ENCODE results near the gene CALN1.
"Not testable (repeated sequence)": the region's sequence is repeated elsewhere in the genome, so short reads cannot be mapped to it uniquely, and the experiment has no call there.

Gene CALN1

GRCh38 chr7:72412121-72412618 lies at the start of gene CALN1:
Gene CALN1 (minus strand): TSS chr7:72412338.
- not testable (repeated sequence) for DNase-seq (ENCODE audit: extremely low read depth, low read depth)

DNA sequence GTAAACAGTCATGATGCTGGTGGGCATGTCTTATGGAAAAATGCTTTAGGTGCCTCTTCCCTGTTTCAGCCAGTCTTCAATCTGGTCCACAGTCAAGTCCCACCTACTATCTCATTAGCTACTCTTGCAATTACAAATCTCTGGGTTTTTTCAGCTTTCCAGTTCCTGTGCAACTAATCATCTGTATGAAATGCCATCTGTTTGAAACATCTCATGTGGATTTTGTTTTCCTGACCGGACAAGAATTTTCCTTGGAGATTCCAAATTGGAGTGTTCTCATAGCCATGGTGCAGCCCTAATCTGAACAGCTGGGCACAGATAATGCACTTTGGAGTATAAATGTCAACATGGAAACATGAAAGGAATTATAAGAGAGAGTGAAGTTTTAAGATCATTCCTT lies 41.3 kb upstream of the CALN1 start:
- DNase-seq (ENCODE audit: extremely low read depth, low read depth): no peak
- TF ChIP-seq CTCF (IDR thresholded peaks at IDR 0.05; ENCODE audit: low read depth, low read length): no peak

GRCh38 chr7:72447465-72448204 lies 35.5 kb upstream of the CALN1 start:
- TF ChIP-seq CTCF (IDR thresholded peaks at IDR 0.05; ENCODE audit: low read depth, low read length): no peak
- no peak for DNase-seq (ENCODE audit: extremely low read depth, low read depth)

DNA sequence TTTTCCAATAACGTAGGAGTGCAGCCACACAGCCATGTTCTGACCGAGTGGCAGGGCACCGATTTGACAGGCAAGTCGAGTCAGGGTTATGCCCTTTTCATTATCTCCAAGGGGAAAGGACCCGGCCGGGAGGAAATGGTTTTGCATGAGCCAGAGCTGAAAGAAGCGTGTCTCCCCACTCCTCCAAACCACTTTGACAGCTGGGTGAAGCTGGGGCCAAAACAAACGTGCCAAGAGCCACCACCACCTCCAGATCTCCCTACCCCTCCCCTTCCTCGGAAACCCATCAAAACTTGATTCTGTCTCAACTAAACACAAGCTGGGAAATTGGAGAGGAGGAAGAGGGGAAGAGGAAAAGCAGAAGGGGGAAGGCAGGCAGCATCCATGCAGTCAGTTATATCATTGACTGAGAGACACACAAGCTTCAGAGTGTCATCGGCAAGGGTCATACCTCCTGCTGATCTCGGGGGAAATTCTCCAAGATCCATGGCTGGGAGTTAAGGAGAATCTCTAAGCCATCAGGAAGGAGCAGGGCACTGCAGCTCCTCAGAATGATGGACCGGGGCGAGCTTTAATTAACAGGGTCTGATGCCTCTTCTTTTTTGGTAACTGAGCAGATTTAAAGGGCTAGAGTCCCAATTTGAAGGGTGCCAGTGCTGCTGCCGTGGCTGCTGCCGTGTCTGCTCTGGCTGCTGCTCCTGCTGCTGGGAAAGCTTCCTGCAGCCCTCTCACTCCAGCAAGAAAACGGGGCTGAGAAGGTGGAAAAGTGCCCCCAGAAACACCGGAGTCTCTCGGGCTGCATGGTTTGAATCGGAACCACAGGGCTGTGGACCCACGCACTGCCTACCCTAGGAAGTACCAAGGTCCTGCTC lies 34.7 kb upstream of the CALN1 start:
- no peak for DNase-seq (ENCODE audit: extremely low read depth, low read depth)
- TF ChIP-seq CTCF (IDR thresholded peaks at IDR 0.05; ENCODE audit: low read depth, low read length): no peak

GRCh38 chr7:72446131-72446530 lies 34.0 kb upstream of the CALN1 start:
- TF ChIP-seq CTCF (IDR thresholded peaks at IDR 0.05; ENCODE audit: low read depth, low read length): no peak
- no peak for DNase-seq (ENCODE audit: extremely low read depth, low read depth)

DNA sequence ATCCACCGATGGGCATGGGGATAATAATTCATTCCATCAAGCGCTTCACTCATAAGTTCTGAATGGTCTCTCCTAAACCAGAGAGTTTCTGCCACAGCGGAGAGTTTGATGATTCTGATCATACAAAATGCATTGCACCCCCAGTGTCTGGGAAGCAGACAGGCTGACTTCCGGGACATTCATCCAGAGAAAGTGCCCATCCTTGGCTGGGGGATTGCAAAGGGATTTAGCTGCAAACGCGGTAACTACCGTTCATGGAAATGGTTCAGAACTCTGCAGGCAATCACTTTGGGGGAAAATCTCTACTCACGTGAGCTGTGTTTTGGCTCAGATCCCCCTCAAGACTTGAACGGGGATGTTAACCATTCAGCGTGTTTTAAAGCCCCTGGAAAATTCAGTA lies 33.4 kb upstream of the CALN1 start:
- no peak for DNase-seq (ENCODE audit: extremely low read depth, low read depth)
- no peak for TF ChIP-seq CTCF (IDR thresholded peaks at IDR 0.05; ENCODE audit: low read depth, low read length)

DNA sequence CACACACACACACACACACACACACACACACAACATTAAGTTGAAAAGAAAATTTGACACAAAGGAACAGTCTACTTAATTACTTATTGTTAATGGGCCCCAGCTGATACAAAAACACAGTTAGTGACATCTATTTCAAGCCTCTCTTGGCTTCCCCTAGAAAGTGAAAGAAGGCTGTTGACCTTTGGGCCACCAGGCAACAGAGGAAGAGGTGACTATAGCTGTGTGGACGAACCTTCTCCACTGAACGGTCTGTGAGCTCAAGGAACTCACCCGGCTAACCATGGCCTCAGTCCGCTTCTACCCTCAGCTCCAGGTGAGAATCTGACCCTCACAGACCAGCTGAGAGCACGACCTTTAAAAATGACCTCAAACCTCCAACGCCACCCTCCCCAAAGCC lies 32.9 kb upstream of the CALN1 start:
- no peak for TF ChIP-seq CTCF (IDR thresholded peaks at IDR 0.05; ENCODE audit: low read depth, low read length)
- no peak for DNase-seq (ENCODE audit: extremely low read depth, low read depth)
